GM18858 (cell line): ENCODE data around the gene KIAA1755.

Experiments
- ATAC-seq: cut with Tn5 transposase; IDR thresholded peaks from one replicate; pipeline ENCODE4 v1.9.1; 2021; ENCODE audit not compliant: unreplicated experiment

Gene KIAA1755

GRCh38 chr20:38243709-38244020 lies 16.9 kb downstream of the KIAA1755 start:
- ATAC-seq: no peak

- no peak for ATAC-seq
Measured at GRCh38 chr20:38242848-38243708, 17.5 kb downstream of the KIAA1755 start.

GRCh38 chr20:38241201-38241600 lies 19.3 kb downstream of the KIAA1755 start:
- ATAC-seq: no peak

- no peak for ATAC-seq
Measured at GRCh38 chr20:38239441-38239840, 21.1 kb downstream of the KIAA1755 start.

GRCh38 chr20:38238829-38239228 lies 21.7 kb downstream of the KIAA1755 start:
- no peak for ATAC-seq

GRCh38 chr20:38237381-38237780 lies 23.2 kb downstream of the KIAA1755 start:
- ATAC-seq: no peak

- no peak for ATAC-seq
Measured at GRCh38 chr20:38231531-38232121, 28.9 kb downstream of the KIAA1755 start.

- no peak for ATAC-seq
Measured at GRCh38 chr20:38230957-38231526, 29.5 kb downstream of the KIAA1755 start.

- no peak for ATAC-seq
Measured at GRCh38 chr20:38230253-38230551, 30.3 kb downstream of the KIAA1755 start.

GRCh38 chr20:38229376-38230252 lies 30.9 kb downstream of the KIAA1755 start:
- no peak for ATAC-seq

- no peak for ATAC-seq
Measured at GRCh38 chr20:38228436-38228835, 32.1 kb downstream of the KIAA1755 start.

- ATAC-seq: no peak
Measured at GRCh38 chr20:38227420-38228360, 32.8 kb downstream of the KIAA1755 start.

- no peak for ATAC-seq
Measured at GRCh38 chr20:38226553-38226952, 34.0 kb downstream of the KIAA1755 start.

- ATAC-seq: no peak
Measured at GRCh38 chr20:38225900-38226263, 34.7 kb downstream of the KIAA1755 start.

- ATAC-seq: no peak
Measured at GRCh38 chr20:38225240-38225899, 35.2 kb downstream of the KIAA1755 start.

- ATAC-seq: no peak
Measured at GRCh38 chr20:38224531-38224930, 36.0 kb downstream of the KIAA1755 start.

- ATAC-seq: no peak
Measured at GRCh38 chr20:38223743-38224100, 36.8 kb downstream of the KIAA1755 start.

GRCh38 chr20:38222923-38223742 lies 37.4 kb downstream of the KIAA1755 start:
- no peak for ATAC-seq

- ATAC-seq: no peak
Measured at GRCh38 chr20:38222231-38222922, 38.2 kb downstream of the KIAA1755 start.
